AG04449 (cell line): ENCODE results near the gene TIGAR.

ENCODE experiments used
- CTCF ChIA-PET: fragments of 350-600 bp; formaldehyde crosslinking; extraction: SDS; loops from one replicate; lab custom pipeline; 2021; ENCODE audit warnings: antibody characterized with exemption; lab: Yijun Ruan, JAX
- POLR2A ChIA-PET: fragments of 400-600, 350-600 bp; formaldehyde crosslinking; extraction: SDS; loops from one replicate; lab custom pipeline; 2020; ENCODE audit warnings: antibody characterized with exemption, inconsistent platforms; lab: Yijun Ruan, JAX
- DNase-seq: peaks from one replicate; pipeline ENCODE4 v3.0.0-alpha.2; 2010; ENCODE audit warnings: low read depth, low spot score
- H3K4me3 ChIP-seq: 2 replicates; pipeline ENCODE4 v1.5.1; 2011; ENCODE audit warnings: low read depth, mild to moderate bottlenecking, control low read depth, low read length
- TF ChIP-seq, protein P1 (sequence below): IDR thresholded peaks from one replicate; pipeline ENCODE4 v1.5.1; 2011; ENCODE audit warnings: mild to moderate bottlenecking, moderate library complexity, low read length, control low read depth, inconsistent platforms; ENCODE audit not compliant: insufficient read depth; ENCODE audit errors: missing control alignments

The TIGAR gene

GRCh38 chr12:4286228-4286627 lies 34.8 kb upstream of the TIGAR start:
- TF ChIP-seq, protein P1, sequence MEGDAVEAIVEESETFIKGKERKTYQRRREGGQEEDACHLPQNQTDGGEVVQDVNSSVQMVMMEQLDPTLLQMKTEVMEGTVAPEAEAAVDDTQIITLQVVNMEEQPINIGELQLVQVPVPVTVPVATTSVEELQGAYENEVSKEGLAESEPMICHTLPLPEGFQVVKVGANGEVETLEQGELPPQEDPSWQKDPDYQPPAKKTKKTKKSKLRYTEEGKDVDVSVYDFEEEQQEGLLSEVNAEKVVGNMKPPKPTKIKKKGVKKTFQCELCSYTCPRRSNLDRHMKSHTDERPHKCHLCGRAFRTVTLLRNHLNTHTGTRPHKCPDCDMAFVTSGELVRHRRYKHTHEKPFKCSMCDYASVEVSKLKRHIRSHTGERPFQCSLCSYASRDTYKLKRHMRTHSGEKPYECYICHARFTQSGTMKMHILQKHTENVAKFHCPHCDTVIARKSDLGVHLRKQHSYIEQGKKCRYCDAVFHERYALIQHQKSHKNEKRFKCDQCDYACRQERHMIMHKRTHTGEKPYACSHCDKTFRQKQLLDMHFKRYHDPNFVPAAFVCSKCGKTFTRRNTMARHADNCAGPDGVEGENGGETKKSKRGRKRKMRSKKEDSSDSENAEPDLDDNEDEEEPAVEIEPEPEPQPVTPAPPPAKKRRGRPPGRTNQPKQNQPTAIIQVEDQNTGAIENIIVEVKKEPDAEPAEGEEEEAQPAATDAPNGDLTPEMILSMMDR: no peak
- H3K4me3 ChIP-seq: no peak overlapping the region
- ChIA-PET CTCF (interaction anchor here (2.6 kb wide), 1 partner anchor 9 kb away, joined by 23 read pairs; no protein-coding TSS in a partner anchor), POLR2A (no interaction called here)
- no peak for DNase-seq

DNA sequence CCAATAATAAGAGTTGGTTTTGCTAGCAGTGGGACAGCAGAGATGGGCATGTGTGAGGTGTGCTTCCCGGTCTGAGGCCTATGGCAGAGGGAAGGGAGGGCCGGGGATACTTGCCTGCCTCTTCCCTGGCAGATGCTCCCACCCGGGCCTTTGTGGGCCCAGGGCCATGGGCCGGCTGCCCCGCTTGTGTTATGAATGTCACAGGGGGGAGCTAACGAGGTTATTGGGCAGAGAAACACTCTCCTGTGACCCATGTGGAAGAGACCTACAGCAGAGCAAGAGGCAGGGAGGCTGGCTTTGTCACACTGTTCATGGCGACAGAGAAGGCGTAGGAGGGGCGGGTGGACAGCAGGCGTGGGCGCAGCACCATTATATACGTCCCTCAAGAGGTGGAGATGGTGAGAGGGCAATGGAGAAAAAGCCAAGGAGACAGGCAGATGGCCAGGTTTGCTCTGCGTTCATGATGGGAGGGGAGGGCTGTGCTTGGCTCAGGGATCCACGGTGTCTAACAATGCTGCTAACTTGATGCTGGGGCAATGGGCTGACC lies 34.2 kb upstream of the TIGAR start:
- no peak overlapping the region for H3K4me3 ChIP-seq
- CTCF ChIA-PET: interaction anchor here (2.6 kb wide), 1 partner anchor 10 kb away, joined by 23 read pairs; no protein-coding TSS in a partner anchor
- TF ChIP-seq, protein P1: no peak
- POLR2A ChIA-PET: no interaction called here
- DNase-seq: no peak

- TF ChIP-seq, protein P1: no peak
- no peak overlapping the region for H3K4me3 ChIP-seq
- ChIA-PET POLR2A (no interaction called here), CTCF (interaction anchor here (0.8 to 2.6 kb wide), 2 partner anchors 10 to 402 kb away, joined by 3 to 23 read pairs; no protein-coding TSS in a partner anchor)
- DNase-seq: no peak
Observed at GRCh38 chr12:4287325-4288211, 33.4 kb upstream of the TIGAR start.

- CTCF ChIA-PET: interaction anchor here (1.8 kb wide), 1 partner anchor 11 kb away, joined by 12 read pairs; no protein-coding TSS in a partner anchor
- H3K4me3 ChIP-seq: no peak overlapping the region
- TF ChIP-seq, protein P1: no peak
- no peak for DNase-seq
- POLR2A ChIA-PET: no interaction called here
Observed at GRCh38 chr12:4288296-4289131, 32.5 kb upstream of the TIGAR start.

- ChIA-PET CTCF (interaction anchor here (0.8 to 1.8 kb wide), 2 partner anchors 12 to 26 kb away, joined by 3 to 12 read pairs; no protein-coding TSS in a partner anchor), POLR2A (no interaction called here)
- no peak overlapping the region for H3K4me3 ChIP-seq
- TF ChIP-seq, protein P1: no peak
- DNase-seq: no peak
Observed at GRCh38 chr12:4289231-4289878, 31.7 kb upstream of the TIGAR start.
